Panc1 (cell line): ENCODE data around the gene HMG20B. TPM values are rescaled to one million over a fixed set of nuclear protein-coding genes. Genes with fewer than 3 reads are reported as not detected.

Experiments used
- ATAC-seq: fragments of 200-7000 bp; cut with Tn5 transposase; 2 replicates; pipeline ENCODE4 v1.9.1; 2020; ENCODE audit warnings: mild to moderate bottlenecking, moderate library complexity
- Bru-seq: library from RNA; stranded (reverse); fragments of 400-500 nt; gene quantifications from one replicate; lab custom pipeline; 2021; lab: Mats Ljungman, UMichigan
- BruChase-seq, 2 experiments: library from RNA; stranded (reverse); fragments of 400-500 nt; gene quantifications; one replicate each; lab custom pipeline; 2021; lab: Mats Ljungman, UMichigan
- BruUV-seq: library from RNA; stranded (reverse); fragments of 400-500 nt; replicated peaks from 2 replicates; lab custom pipeline; 2021; lab: Mats Ljungman, UMichigan
- CTCF ChIA-PET: fragments of 300-600 bp; sonication (Branson Sonifier 250); formaldehyde crosslinking; loops from one replicate; lab custom pipeline; 2022; ENCODE audit warnings: antibody characterized with exemption; lab: Charles Lee
- POLR2A ChIA-PET: fragments of 300-600 bp; sonication (Branson Sonifier 250); formaldehyde crosslinking; loops from one replicate; lab custom pipeline; 2022; ENCODE audit warnings: antibody characterized with exemption; lab: Charles Lee
- DNase-seq: peaks from one replicate; pipeline ENCODE4 v3.0.0-alpha.2; 2010; ENCODE audit warnings: low read depth, low spot score
- H3K27ac ChIP-seq: 2 replicates; pipeline ENCODE4 v1.5.1; 2011; ENCODE audit warnings: mild to moderate bottlenecking, low read length, inconsistent platforms
- H3K27me3 ChIP-seq: fragments of 200-500 bp; sonication (Bioruptor generic); 2 replicates; pipeline ENCODE4 v1.6.0; 2014; ENCODE audit warnings: low read length, inconsistent platforms; ENCODE audit not compliant: control insufficient read depth, insufficient read depth
- H3K36me3 ChIP-seq: fragments of 200-500 bp; sonication (Bioruptor generic); 2 replicates; pipeline ENCODE4 v1.5.1; 2014; ENCODE audit warnings: inconsistent platforms, mild to moderate bottlenecking, low read length, moderate library complexity; ENCODE audit not compliant: control insufficient read depth, insufficient read depth
- H3K4me1 ChIP-seq: 2 replicates; pipeline ENCODE4 v1.5.1; 2011; ENCODE audit warnings: inconsistent platforms, mild to moderate bottlenecking, low read length, moderate library complexity; ENCODE audit not compliant: control insufficient read depth, insufficient read depth
- H3K4me3 ChIP-seq, 2 experiments: 2 replicates each; pipeline ENCODE4 v1.5.1; 2011 to 2012; ENCODE audit warnings: low read depth in 2 of 2, low read length in 2 of 2, mild to moderate bottlenecking in 2 of 2, inconsistent platforms in 1 of 2, moderate library complexity in 1 of 2
- H3K9me3 ChIP-seq: fragments of 200-500 bp; sonication (Bioruptor generic); 2 replicates; pipeline ENCODE4 v1.5.1; 2014; ENCODE audit warnings: low read depth, mild to moderate bottlenecking, inconsistent platforms, low read length, moderate library complexity; ENCODE audit not compliant: control insufficient read depth, insufficient read depth
- CTCF ChIP-seq: fragments of 450-650 bp; IDR thresholded peaks from 2 replicates; pipeline ENCODE4 v1.5.1; 2017; ENCODE audit warnings: mild to moderate bottlenecking
- POLR2AphosphoS5 ChIP-seq: IDR thresholded peaks from 2 replicates; pipeline ENCODE4 v1.6.1; 2012; ENCODE audit warnings: mild to moderate bottlenecking, low read depth, low read length, moderate library complexity
- REST ChIP-seq, 2 experiments: IDR thresholded peaks; 2 replicates each; pipeline ENCODE4 v1.6.1; 2011 to 2012; ENCODE audit warnings: low read depth in 2 of 2, control low read depth in 1 of 2, low read length in 1 of 2, mild to moderate bottlenecking in 1 of 2, moderate library complexity in 1 of 2; ENCODE audit not compliant: insufficient read depth in 1 of 2
- SIN3A ChIP-seq: IDR thresholded peaks from 2 replicates; pipeline ENCODE4 v1.6.1; 2012; ENCODE audit warnings: low read depth, mild to moderate bottlenecking, low read length, moderate library complexity, borderline replicate concordance; ENCODE audit not compliant: insufficient read depth
- TCF7L2 ChIP-seq: IDR thresholded peaks from 2 replicates; pipeline ENCODE4 v1.6.1; 2011; ENCODE audit warnings: mild to moderate bottlenecking, low read depth, low read length, inconsistent platforms
- in situ Hi-C: cut with HindIII; loops from 2 replicates; pipeline ENCODE4 v1.10.0; 2016; ENCODE audit warnings: low sequenced_read_pairs, low pct_unique_long_range_greater_than_20kb
- intact Hi-C: fragments of 100-400 bp; cut with micrococcal nuclease; formaldehyde crosslinking; loops from one replicate; pipeline ENCODE4 v1.10.0; 2022; ENCODE audit not compliant: unreplicated experiment
- long read RNA-seq: library from polyadenylated mRNA; unstranded; transcript quantifications from one replicate; pipeline ENCODE4 v2.0.0, GENCODE V29; 2021; ENCODE audit not compliant: unreplicated experiment
- polyA plus RNA-seq: library from polyadenylated mRNA; unstranded; fragments of >200 nt; gene quantifications from one replicate; pipeline ENCODE4 v1.2.1, GENCODE V29; 2012; ENCODE audit warnings: missing spikeins; ENCODE audit not compliant: insufficient read length
- total RNA-seq: library from RNA; stranded (reverse); gene quantifications from one replicate; pipeline ENCODE4 v1.2.1, GENCODE V29; 2021; ENCODE audit not compliant: unreplicated experiment

HMG20B gene
- total RNA-seq (74.7 TPM), Bru-seq, nascent RNA (percentile 64 among the genes with signal in this experiment), BruChase-seq, experiment 1, labeled RNA remaining after a 2-hour chase (percentile 79 among the genes with signal in this experiment), BruChase-seq, experiment 2, labeled RNA remaining after a 6-hour chase (percentile 84 among the genes with signal in this experiment)
- polyA plus RNA-seq = 113 TPM
- long read RNA-seq, transcript HMG20B-202 (10 exons, 1,596 nt) = major isoform, 68 of 153 reads
- long read RNA-seq, partial matches to known transcripts = 34 of 153 reads
- long read RNA-seq, other reads (novel, unspliced or antisense) = 49 of 153 reads

- intact Hi-C loops = no loop called here
- no peak for ATAC-seq
- BruUV-seq = no TSS peak
- H3K27ac ChIP-seq = peak within 1 kb of the TSS; percentile 78
- peaks cover 4% of the 10 kb centered on the region; the same call in 1 of the 2 replicates for H3K36me3 ChIP-seq
- in situ Hi-C loops = no loop called here
- H3K9me3 ChIP-seq = no peaks in the 10 kb centered on the region
- H3K4me3 ChIP-seq = peak within 1 kb of the TSS; percentile 74 to 82
- POLR2A ChIA-PET = no interaction called here
- DNase-seq = no peak
- no peaks in the 10 kb centered on the region for H3K27me3 ChIP-seq
- H3K4me1 ChIP-seq = peaks cover 4% of the 10 kb centered on the region; the same call in 1 of the 2 replicates
- CTCF ChIA-PET = no interaction called here
- no peak for TF ChIP-seq REST (IDR thresholded peaks at IDR 0.05; ENCODE audit: insufficient read depth in 1 of 2, low read depth in 2 of 2, low read length in 1 of 2)
- no peak; the same call in 1 of the 2 replicates for TF ChIP-seq POLR2AphosphoS5
- no peak for TF ChIP-seq TCF7L2
- no peak for TF ChIP-seq SIN3A
- no peak for TF ChIP-seq CTCF
Measured at GRCh38 chr19:3572855-3573161, at the start of gene HMG20B. Gene HMG20B (plus strand): TSS chr19:3572944. CDS start chr19:3573310, 366 bp downstream.

GRCh38 chr19:3523361-3524077 lies 49.2 kb upstream of the HMG20B start:
- ChIA-PET CTCF (no interaction called here), POLR2A (no interaction called here)
- no TSS peak for BruUV-seq
- H3K27me3 ChIP-seq = no peaks in the 10 kb centered on the region
- no peak overlapping the region for H3K27ac ChIP-seq
- DNase-seq (no peak), ATAC-seq (no peak)
- TF ChIP-seq CTCF (no peak), TCF7L2 (no peak), POLR2AphosphoS5 (no peak), SIN3A (no peak), REST (IDR thresholded peaks at IDR 0.05; ENCODE audit: insufficient read depth in 1 of 2, low read depth in 2 of 2, low read length in 1 of 2) (no peak)
- no peaks in the 10 kb centered on the region for H3K9me3 ChIP-seq
- in situ Hi-C loops (no loop called here), intact Hi-C loops (no loop called here)
- H3K36me3 ChIP-seq = no peaks in the 10 kb centered on the region
- H3K4me1 ChIP-seq = no peaks in the 10 kb centered on the region
- no peak overlapping the region for H3K4me3 ChIP-seq
